Measurements from ENCODE around the gene QPRT.
"Not testable (repeated sequence)": the region's sequence is repeated elsewhere in the genome, so short reads cannot be mapped to it uniquely, and the experiment has no call there.

Gene QPRT

DNA sequence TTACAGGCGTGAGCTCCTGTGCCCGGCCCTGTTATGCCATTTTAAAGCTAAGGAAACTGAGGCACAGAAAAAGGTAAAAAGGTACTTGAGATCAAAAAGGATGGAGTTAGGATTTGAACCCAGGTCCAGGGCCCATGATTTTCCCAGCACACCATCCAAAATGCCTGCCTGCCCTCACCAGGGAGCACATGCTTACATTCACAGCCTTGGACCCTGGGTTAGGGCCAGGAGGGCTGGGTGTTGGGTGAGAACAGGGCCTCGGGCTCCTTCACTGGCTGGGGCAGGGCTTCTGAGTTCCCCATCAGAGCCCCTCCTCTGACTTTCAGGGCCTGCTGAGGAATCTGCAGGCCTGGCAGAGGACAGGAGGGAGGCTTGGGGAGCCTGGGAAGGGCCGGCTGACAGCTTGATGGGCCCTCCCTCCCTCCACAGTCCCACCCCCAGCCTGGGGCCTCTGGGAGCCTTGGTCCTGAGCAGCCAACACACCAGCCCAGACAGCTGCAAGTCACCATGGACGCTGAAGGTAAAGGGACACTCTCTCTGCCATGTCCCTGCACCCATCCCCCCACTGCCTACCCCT lies at the start of gene QPRT:
Gene QPRT (plus strand): TSS at position 490 of the 577 bp plus-strand sequence. CDS start 18 bp downstream, at position 508.
- Histone ChIP-seq H3K9me2 (replicated peaks; ENCODE audit: control insufficient read depth, low read length) (no peaks in the 10 kb centered on the region), H3K4me3 (ENCODE audit: low read length) (peak within 1 kb of the TSS; percentile 78), H3K4me2 (ENCODE audit: low read length) (peak within 1 kb of the TSS; percentile 94), H3K36me3 (ENCODE audit: control insufficient read depth, low read length) (no peaks in the 10 kb centered on the region), H3F3A (ENCODE audit: control insufficient read depth, insufficient read depth) (peaks cover 21% of the 10 kb centered on the region), H3K27me3 (ENCODE audit: control insufficient read depth, low read length) (no peaks in the 10 kb centered on the region), H3K9me3 (ENCODE audit: control insufficient read depth, insufficient read depth, low read length) (no peaks in the 10 kb centered on the region), H3K4me1 (ENCODE audit: control insufficient read depth, low read length) (peaks cover 42% of the 10 kb centered on the region), H3K27ac (ENCODE audit: low read depth, low read length) (peak within 1 kb of the TSS; percentile 90), H3K79me2 (ENCODE audit: control insufficient read depth, low read length) (peaks cover 16% of the 10 kb centered on the region), H4K20me1 (ENCODE audit: control insufficient read depth, insufficient read depth, low read depth, low read length) (no peaks in the 10 kb centered on the region)
- TF ChIP-seq EZH2phosphoT487 (IDR thresholded peaks at IDR 0.05; ENCODE audit: borderline replicate concordance, low read length) = no peak
- TF ChIP-seq, protein P1, sequence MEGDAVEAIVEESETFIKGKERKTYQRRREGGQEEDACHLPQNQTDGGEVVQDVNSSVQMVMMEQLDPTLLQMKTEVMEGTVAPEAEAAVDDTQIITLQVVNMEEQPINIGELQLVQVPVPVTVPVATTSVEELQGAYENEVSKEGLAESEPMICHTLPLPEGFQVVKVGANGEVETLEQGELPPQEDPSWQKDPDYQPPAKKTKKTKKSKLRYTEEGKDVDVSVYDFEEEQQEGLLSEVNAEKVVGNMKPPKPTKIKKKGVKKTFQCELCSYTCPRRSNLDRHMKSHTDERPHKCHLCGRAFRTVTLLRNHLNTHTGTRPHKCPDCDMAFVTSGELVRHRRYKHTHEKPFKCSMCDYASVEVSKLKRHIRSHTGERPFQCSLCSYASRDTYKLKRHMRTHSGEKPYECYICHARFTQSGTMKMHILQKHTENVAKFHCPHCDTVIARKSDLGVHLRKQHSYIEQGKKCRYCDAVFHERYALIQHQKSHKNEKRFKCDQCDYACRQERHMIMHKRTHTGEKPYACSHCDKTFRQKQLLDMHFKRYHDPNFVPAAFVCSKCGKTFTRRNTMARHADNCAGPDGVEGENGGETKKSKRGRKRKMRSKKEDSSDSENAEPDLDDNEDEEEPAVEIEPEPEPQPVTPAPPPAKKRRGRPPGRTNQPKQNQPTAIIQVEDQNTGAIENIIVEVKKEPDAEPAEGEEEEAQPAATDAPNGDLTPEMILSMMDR (IDR thresholded peaks at IDR 0.05; ENCODE audit: low read depth, low read length, poor library complexity, severe bottlenecking) = no peak

DNA sequence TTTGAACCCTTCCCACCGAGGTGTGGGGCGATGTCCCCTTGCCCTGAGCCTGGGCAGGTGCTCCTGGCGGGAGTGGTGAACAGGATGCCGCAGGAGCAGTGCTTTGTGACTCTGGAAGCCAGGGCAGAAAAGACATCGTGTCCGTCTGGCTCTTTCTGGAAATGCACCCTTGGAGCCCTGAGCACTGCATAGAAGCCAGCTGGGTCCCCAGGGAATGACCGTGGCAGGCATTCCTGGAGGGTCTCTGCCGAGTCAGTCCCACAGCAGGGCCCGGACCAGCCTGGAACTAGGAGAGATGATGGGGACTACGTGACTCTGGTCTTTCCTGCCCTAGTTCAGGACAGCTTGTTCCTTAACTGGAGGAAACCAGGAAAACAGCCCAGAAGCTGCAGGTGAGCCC lies 49.7 kb upstream of the QPRT start:
- H3K4me3 ChIP-seq (ENCODE audit: low read length); H3K36me3 ChIP-seq (ENCODE audit: control insufficient read depth, low read length); H3K27me3 ChIP-seq (ENCODE audit: control insufficient read depth, low read length); H3K9me3 ChIP-seq (ENCODE audit: control insufficient read depth, insufficient read depth, low read length); H4K20me1 ChIP-seq (ENCODE audit: control insufficient read depth, insufficient read depth, low read depth, low read length); H3K79me2 ChIP-seq (ENCODE audit: control insufficient read depth, low read length); H3K4me2 ChIP-seq (ENCODE audit: low read length); H3K27ac ChIP-seq (ENCODE audit: low read depth, low read length); H3K9me2 ChIP-seq (replicated peaks; ENCODE audit: control insufficient read depth, low read length); H3F3A ChIP-seq (ENCODE audit: control insufficient read depth, insufficient read depth): not testable (repeated sequence)
- H3K4me1 ChIP-seq (ENCODE audit: control insufficient read depth, low read length) = peaks cover 14% of the 10 kb centered on the region

DNA sequence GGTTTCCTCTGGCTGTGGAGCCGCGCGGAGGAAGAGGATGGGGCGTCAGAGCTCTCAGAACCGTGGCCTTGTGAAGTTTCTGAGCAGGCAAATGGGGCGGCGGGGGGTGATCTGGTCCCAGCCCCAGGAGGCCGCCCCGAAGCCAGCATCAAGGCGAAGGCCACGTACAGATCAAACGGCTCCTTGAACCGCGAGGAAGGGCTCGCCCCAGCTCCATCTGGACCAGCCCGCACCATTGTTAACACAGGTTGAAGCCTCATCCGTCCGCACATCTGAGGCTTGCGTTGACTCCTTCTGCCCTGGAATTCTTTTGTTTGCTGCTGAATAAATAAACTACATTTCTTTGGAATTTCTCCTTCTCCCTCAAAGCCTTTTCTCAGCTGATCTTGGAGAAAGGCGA lies 47.3 kb upstream of the QPRT start:
- not testable (repeated sequence) for H3K79me2 ChIP-seq (ENCODE audit: control insufficient read depth, low read length); H3K9me3 ChIP-seq (ENCODE audit: control insufficient read depth, insufficient read depth, low read length); H3F3A ChIP-seq (ENCODE audit: control insufficient read depth, insufficient read depth); H3K36me3 ChIP-seq (ENCODE audit: control insufficient read depth, low read length); H3K4me3 ChIP-seq (ENCODE audit: low read length); H3K27me3 ChIP-seq (ENCODE audit: control insufficient read depth, low read length); H3K9me2 ChIP-seq (replicated peaks; ENCODE audit: control insufficient read depth, low read length); H3K27ac ChIP-seq (ENCODE audit: low read depth, low read length); H4K20me1 ChIP-seq (ENCODE audit: control insufficient read depth, insufficient read depth, low read depth, low read length); H3K4me2 ChIP-seq (ENCODE audit: low read length)
- H3K4me1 ChIP-seq (ENCODE audit: control insufficient read depth, low read length) = peaks cover 12% of the 10 kb centered on the region

DNA sequence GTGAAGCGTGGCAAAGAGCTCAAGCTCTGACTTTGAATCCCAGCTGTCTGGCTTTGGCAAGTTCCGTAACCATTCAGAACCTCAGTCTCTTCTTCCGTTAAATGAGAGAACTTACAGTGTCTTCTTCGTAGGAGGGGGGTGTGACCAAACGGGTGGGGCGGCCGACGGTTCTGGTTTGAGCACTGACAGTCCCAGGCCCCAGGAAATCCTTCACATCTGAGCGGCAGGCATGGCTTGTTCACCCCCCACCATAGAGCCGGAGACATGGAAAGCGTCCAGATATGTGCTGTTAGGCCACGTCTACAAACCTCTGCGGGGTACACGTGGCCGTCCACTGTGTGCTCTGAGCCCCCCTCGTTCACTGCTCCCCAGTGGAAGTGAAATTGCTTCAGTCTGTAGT lies 43.1 kb upstream of the QPRT start:
- not testable (repeated sequence) for H3K27me3 ChIP-seq (ENCODE audit: control insufficient read depth, low read length); H3K27ac ChIP-seq (ENCODE audit: low read depth, low read length); H3K4me1 ChIP-seq (ENCODE audit: control insufficient read depth, low read length); H3K9me2 ChIP-seq (replicated peaks; ENCODE audit: control insufficient read depth, low read length); H3K4me3 ChIP-seq (ENCODE audit: low read length); H3K4me2 ChIP-seq (ENCODE audit: low read length); H3K36me3 ChIP-seq (ENCODE audit: control insufficient read depth, low read length); H3K9me3 ChIP-seq (ENCODE audit: control insufficient read depth, insufficient read depth, low read length); H4K20me1 ChIP-seq (ENCODE audit: control insufficient read depth, insufficient read depth, low read depth, low read length); H3K79me2 ChIP-seq (ENCODE audit: control insufficient read depth, low read length); H3F3A ChIP-seq (ENCODE audit: control insufficient read depth, insufficient read depth)

DNA sequence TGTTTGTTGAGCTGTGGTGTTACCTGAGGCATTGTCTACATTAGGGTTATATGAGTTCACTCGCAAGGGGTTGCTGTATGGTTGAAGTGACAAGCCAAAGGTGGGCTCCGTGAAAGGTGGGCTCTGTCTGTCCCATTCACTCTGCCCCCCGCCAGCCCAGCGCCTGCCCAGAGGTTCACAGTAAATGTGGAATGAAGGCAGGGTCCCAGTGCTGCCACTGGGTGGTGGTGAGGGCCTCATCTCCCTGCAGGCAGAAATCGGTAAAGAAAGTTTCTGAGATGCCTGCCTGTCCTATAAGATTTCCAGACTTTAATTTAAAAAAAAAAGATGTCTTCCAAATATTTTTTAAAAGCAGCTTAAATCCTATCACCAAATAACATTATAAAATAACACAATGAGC lies 42.6 kb upstream of the QPRT start:
- H3K9me3 ChIP-seq (ENCODE audit: control insufficient read depth, insufficient read depth, low read length); H3K9me2 ChIP-seq (replicated peaks; ENCODE audit: control insufficient read depth, low read length); H3K4me3 ChIP-seq (ENCODE audit: low read length); H3K27me3 ChIP-seq (ENCODE audit: control insufficient read depth, low read length); H3K4me2 ChIP-seq (ENCODE audit: low read length); H3K36me3 ChIP-seq (ENCODE audit: control insufficient read depth, low read length); H3F3A ChIP-seq (ENCODE audit: control insufficient read depth, insufficient read depth); H3K27ac ChIP-seq (ENCODE audit: low read depth, low read length); H3K79me2 ChIP-seq (ENCODE audit: control insufficient read depth, low read length); H4K20me1 ChIP-seq (ENCODE audit: control insufficient read depth, insufficient read depth, low read depth, low read length): not testable (repeated sequence)
- H3K4me1 ChIP-seq (ENCODE audit: control insufficient read depth, low read length) = peaks cover 13% of the 10 kb centered on the region

DNA sequence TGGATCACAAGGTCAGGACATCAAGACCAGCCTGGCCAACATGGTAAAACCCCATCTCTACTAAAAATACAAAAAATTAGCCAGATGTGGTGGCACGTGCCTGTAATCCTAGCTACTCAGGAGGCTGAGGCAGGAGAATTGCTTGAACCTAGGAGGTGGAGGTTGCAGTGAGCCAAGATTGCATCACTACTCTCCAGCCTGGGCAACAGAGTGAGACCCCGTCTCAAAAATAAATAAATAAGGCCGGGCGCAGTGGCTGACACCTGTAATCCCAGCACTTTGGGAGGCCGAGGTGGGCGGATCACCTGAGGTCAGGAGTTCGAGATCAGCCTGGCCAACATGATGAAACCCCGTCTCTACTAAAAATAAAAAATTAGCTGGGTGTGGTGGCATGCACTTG lies 40.2 kb upstream of the QPRT start:
- H3K27ac ChIP-seq (ENCODE audit: low read depth, low read length); H3K9me2 ChIP-seq (replicated peaks; ENCODE audit: control insufficient read depth, low read length); H3K36me3 ChIP-seq (ENCODE audit: control insufficient read depth, low read length); H3K9me3 ChIP-seq (ENCODE audit: control insufficient read depth, insufficient read depth, low read length); H3K4me2 ChIP-seq (ENCODE audit: low read length); H3K79me2 ChIP-seq (ENCODE audit: control insufficient read depth, low read length); H3K4me3 ChIP-seq (ENCODE audit: low read length); H4K20me1 ChIP-seq (ENCODE audit: control insufficient read depth, insufficient read depth, low read depth, low read length); H3F3A ChIP-seq (ENCODE audit: control insufficient read depth, insufficient read depth); H3K27me3 ChIP-seq (ENCODE audit: control insufficient read depth, low read length): not testable (repeated sequence)
- H3K4me1 ChIP-seq (ENCODE audit: control insufficient read depth, low read length) = peaks cover 18% of the 10 kb centered on the region

All from DOHH2 (cell line).